ENCODE data around the gene OGFOD3.
A peak's percentile ranks its signal among the peaks of the same experiment; 100 is the strongest.
"Not testable (repeated sequence)": the region's sequence is repeated elsewhere in the genome, so short reads cannot be mapped to it uniquely, and the experiment has no call there.

The OGFOD3 gene

GRCh38 chr17:82371333-82372248 is 46.8 kb downstream of the OGFOD3 start, which contains the start of gene UTS2R:
Gene UTS2R (plus strand): TSS chr17:82371765. CDS start chr17:82374325, 2,560 bp downstream.
- DNase-seq: no peak

GRCh38 chr17:82370471-82371332 is 47.7 kb downstream of the OGFOD3 start:
- no peak for DNase-seq

- no peak for DNase-seq
Measured at GRCh38 chr17:82369211-82369610, 49.2 kb downstream of the OGFOD3 start.

- no peak for DNase-seq
Measured at GRCh38 chr17:82367724-82368524, 50.5 kb downstream of the OGFOD3 start.

- DNase-seq: no peak
Measured at GRCh38 chr17:82366749-82367148, 51.6 kb downstream of the OGFOD3 start.

GRCh38 chr17:82365606-82366295 is 52.6 kb downstream of the OGFOD3 start:
- no peak for DNase-seq

GRCh38 chr17:82361885-82362633 is 56.3 kb downstream of the OGFOD3 start:
- no peak for DNase-seq

GRCh38 chr17:82359451-82360074 is 58.8 kb downstream of the OGFOD3 start:
- DNase-seq: not testable (repeated sequence)

GRCh38 chr17:82358465-82359350 is 59.7 kb downstream of the OGFOD3 start, which contains the start of gene TEX19:
Gene TEX19 (plus strand): TSS chr17:82359247. CDS start chr17:82362151, 2,904 bp downstream.
- DNase-seq: no peak

GRCh38 chr17:82357394-82357793 is 61.0 kb downstream of the OGFOD3 start:
- DNase-seq: no peak

- no peak for DNase-seq
Measured at GRCh38 chr17:82356845-82357355, 61.5 kb downstream of the OGFOD3 start.

GRCh38 chr17:82355770-82356427 is 62.5 kb downstream of the OGFOD3 start:
- no peak for DNase-seq

- no peak for DNase-seq
Measured at GRCh38 chr17:82354804-82355308, 63.5 kb downstream of the OGFOD3 start.

- DNase-seq: no peak
Measured at GRCh38 chr17:82353484-82353883, 64.9 kb downstream of the OGFOD3 start.

GRCh38 chr17:82351713-82352488 is 66.5 kb downstream of the OGFOD3 start:
- peak; percentile 84 for DNase-seq

- DNase-seq: no peak
Measured at GRCh38 chr17:82351254-82351712, 67.1 kb downstream of the OGFOD3 start.

GRCh38 chr17:82350182-82351030 is 68.0 kb downstream of the OGFOD3 start:
- DNase-seq: peak; percentile 41
